ENCODE measurements around the gene NFKB2.

The NFKB2 gene

DNA sequence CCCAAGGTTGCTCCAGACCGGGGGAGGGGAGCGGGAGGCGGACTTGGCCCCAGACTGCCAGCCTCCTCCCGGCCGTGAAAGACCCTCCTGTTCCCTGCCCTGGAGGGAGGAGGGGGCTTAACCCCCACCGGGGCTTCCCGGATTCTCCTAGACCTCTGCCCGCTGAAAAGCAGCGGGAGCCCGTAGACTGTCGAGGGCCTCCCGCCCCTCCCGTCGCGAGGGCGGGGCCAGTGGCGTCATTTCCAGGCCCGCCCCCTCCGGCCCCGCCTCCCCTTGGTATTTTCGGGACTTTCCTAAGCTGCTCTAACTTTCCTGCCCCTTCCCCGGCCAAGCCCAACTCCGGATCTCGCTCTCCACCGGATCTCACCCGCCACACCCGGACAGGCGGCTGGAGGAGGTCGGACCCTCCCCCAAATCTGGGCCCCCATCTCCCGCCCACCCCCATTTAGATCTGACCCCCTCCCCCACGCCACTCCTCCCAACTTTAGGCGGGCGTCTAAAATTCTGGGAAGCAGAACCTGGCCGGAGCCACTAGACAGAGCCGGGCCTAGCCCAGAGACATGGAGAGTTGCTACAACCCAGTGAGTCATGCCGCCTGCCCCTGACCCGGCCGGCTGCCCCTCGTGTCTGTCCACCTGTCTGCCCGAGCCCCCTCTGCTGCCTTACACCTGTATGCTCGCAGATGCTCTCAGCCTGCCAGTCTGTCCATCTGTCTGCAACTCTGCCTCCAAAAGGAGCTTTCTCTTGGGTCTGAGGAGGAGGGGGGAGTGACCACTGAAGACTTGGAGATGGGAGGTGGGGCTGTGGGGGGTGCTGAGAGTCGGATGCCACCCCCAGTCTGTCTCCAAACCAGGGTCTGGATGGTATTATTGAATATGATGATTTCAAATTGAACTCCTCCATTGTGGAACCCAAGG lies at the start of gene NFKB2:
Gene NFKB2, plus strand, starts transcription at position 306 of the 917 bp plus-strand sequence. Its CDS starts 255 bp downstream, at position 561.
- peak; percentile 97 for DNase-seq

DNA sequence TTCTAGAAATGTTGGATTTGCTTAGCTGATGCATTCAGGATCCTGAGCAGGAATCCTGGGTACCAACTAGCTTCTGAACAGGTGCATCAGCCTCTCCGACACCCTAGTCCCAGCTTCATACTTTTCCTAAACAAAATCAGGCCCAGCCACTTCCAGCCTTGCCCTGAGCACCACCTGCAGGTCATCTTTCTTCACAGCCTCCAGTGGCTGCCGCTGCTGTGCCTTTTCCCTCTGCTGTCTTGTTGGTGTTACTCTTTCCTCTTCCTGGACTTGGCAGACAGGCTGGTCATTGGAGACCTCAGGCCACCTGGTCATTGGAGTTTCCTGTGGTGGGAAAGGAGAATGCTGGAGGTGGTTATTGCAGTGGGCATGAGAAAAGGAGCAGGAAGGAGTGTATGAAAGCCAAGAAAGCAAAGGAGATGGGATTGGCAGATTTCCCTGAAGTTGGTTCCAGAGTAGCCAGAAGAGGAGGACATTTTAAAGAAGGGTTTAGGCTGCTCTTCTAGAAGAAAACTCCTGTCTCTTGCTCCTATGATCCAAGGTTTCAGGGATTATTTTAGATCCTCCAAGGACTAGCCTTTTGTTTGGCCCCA lies 48.2 kb upstream of the NFKB2 start:
- no peak for DNase-seq

- DNase-seq = peak; percentile 87
Measured at GRCh38 chr10:102352066-102352715, 43.3 kb upstream of the NFKB2 start.

DNA sequence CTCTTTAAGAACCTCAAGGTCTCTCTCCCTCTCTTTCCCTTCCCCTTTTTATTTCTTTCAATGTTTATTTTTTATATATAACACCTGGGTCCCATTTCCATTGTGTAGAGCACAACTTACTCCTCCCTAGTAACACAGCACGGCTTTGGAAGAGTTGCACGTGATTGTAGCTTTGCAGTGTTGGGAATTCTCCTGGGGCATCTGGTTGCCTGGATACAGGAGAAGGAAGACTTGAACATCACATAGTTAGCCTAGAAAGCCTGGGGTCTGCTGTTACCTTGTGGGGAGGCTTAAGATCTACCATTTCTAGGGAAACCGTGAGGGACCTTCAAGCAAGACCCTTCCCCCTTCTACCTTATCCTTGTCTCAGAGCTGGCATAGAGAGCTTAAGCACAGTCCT lies 41.1 kb upstream of the NFKB2 start:
- DNase-seq = no peak

DNA sequence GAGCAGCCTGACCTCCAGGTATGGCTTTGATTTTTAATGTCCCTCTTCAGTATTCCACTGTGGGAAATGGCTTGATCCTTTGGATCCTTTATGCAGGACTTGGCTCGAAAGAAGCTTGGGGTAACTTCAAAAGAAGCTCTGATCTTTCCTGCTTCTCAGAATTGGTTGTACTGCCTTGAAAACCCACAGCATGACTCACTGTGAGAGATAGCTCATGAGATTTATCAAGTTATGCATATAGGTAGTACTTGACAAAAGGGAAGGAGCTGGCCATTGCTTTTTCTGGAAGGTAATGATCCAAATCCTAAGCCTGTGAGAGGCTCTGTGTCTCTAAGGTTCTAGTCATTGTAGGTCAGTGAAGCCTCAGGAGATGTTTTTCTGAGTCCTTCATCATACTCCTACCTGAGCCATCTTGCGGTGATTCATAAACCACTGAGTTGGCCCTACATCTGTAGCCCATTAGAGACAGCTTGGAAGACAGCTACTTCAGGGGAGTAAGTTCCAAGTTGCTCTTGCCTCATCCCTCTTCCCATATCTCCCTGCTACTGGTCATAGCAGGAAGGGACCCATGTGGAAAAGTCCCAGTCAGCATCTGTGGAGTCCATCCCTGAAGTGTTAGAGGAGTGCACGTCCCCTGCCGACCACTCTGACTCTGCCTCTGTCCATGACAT lies 36.7 kb upstream of the NFKB2 start:
- DNase-seq = no peak

DNA sequence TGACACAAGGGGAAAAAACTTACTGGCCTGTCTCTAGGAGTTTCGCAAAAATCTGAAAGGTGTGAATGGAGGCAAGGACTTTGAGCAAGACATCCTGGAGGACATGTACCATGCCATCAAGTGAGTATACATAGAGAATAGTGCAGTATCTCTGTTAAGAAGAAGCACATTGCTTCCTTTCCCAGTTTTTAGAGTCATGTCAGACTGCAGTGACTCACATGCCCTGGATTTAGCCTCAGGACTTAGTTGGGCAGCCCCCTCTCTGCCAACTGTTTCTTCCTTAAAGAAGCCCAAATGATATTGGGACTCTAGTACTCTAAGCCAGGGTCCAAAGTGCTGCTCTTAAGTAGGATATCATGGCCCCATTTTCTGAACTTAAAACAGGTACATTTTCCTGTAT lies 28.1 kb upstream of the NFKB2 start:
- no peak for DNase-seq

DNA sequence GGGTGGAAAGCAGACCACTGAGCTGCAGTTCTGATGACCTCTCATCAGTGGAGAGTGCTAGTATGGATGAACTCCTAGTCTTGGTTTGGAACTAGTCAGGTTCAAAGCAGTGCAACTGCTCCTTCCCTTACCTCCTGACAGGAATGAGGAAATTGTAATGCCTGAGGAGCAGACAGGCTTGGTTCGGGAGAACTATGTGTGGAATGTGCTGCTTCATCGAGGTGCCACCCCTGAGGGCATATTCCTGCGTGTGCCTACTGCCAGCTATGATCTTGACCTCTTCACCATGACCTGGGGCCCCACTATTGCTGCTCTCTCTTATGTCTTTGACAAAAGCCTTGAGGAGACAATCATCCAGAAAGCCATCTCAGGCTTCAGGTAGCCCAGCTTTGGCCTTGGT lies 27.4 kb upstream of the NFKB2 start:
- no peak for DNase-seq

GRCh38 chr10:102371295-102371694 lies 24.2 kb upstream of the NFKB2 start:
- no peak for DNase-seq

DNA sequence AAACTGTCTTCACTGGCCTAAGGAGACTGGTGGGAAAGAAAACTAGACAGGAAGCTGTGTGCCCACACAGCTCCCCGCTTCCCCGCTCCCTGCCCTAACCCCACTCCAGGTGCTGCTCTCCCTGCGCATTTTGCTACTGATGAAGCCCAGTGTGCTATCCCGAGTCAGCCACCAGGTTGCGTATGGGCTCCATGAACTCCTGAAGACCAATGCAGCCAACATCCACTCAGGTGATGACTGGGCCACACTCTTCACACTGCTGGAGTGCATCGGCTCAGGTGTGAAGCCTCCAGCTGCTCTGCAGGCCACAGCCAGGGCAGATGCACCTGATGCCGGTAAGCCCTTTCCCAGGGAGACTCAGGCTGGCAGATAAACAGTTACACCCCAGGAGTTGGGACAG lies 20.3 kb upstream of the NFKB2 start:
- DNase-seq = no peak

DNA sequence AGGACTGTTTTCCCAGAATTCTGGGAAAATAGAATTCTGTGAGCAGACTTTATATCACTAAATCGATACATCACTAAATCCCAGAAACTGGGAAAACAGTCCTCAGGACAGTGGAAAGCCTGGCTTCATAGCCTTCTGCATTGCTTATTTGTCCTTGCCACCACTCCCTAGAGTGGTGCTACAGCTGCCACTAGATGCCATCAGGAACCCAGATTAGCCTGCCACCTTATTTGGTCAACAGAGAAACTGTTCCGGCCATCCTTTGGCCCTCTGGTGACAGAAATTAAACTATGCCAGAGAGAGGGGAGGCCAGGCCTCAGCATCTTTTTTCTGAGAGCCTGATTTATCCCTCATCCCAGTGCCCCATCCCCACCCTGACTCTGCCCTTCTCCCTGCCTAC lies 19.6 kb upstream of the NFKB2 start:
- DNase-seq = no peak

DNA sequence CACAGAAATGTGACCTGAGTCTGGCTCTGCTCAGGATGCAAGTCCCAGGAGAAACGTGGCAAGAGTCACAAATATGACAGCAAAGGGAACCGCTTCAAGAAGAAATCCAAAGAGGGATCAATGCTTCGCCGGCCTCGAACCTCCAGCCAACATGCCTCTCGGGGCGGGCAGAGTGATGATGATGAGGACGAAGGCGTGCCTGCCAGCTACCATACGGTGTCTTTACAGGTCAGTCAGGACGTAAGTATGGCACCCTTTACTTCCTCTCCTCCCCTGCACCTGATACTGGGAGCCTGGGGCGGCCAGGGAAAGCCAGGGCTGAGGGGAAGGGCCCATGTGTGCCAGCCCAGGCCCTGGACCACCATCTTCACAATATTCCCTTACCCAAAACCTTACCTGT lies 18.6 kb upstream of the NFKB2 start:
- no peak for DNase-seq

DNA sequence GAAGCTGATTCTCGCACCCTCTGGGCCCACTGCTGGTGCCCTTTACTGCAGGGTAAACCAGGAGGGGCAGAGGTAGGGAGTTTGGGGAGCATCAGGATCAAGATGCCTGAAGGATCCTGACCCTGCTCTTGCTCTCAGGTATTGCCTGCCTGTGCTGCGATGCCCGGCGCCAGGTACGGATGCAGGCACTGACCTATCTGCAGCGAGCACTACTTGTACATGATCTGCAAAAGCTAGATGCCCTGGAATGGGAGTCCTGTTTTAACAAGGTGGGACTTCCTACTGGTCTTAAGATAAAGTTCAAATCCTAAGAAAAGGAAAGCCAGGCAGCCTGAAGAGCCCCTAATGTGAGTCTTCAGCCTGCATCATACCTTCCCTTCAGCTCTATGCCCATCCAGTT lies 16.1 kb upstream of the NFKB2 start:
- no peak for DNase-seq

DNA sequence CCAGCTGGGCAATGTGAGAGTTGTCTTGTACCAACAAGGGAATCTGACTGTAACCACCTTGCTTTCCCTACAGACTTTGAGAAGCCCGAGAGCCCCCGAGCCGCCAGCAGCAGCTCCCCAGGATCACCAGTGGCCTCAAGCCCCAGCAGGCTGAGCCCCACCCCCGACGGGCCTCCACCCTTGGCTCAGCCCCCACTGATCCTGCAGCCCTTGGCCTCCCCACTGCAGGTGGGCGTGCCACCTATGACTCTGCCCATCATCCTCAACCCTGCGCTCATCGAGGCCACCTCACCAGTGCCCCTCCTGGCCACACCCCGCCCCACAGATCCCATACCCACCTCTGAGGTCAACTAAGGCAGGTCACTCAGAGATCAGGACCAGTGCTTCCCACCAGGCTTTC lies 13.5 kb upstream of the NFKB2 start:
- no peak for DNase-seq

DNA sequence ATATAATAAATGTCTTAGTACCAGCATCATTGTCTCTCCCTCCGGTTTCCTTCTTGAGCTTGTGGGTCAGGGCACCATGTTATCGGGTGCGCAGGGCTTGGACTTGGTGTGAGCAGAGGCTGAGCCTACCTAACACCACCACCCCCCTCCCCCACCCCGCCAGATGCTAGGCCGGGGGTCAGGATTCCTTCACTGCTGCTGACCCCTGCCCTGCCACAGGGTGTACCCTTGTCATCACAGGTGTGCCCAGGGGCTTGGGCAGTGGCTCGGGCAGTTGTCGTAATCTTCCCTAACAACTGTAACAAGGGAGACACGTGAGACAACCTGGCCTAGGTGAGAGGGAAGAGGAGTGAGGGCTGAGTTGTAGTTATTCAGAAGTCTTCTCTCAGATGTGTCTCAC lies 12.6 kb upstream of the NFKB2 start:
- no peak for DNase-seq

DNA sequence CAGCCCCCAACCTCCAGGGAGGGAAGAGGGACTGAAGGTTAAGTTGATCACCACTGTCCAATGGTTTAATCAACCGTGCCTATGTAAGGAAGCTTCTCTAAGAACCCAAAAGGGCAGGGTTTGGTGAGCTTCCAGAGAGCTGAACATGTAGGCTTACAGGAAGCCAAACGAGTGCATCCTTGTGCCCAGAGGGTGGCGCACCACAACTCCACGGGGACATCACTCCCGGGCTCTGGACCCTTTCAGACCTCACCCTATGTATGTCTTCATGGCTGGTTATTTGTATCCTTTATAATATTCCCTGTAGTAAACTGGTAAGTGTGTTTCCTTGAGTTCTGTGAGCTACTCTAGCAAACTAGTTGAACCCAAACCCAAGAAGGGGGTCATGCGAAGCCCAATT lies 11.5 kb upstream of the NFKB2 start:
- no peak for DNase-seq

DNA sequence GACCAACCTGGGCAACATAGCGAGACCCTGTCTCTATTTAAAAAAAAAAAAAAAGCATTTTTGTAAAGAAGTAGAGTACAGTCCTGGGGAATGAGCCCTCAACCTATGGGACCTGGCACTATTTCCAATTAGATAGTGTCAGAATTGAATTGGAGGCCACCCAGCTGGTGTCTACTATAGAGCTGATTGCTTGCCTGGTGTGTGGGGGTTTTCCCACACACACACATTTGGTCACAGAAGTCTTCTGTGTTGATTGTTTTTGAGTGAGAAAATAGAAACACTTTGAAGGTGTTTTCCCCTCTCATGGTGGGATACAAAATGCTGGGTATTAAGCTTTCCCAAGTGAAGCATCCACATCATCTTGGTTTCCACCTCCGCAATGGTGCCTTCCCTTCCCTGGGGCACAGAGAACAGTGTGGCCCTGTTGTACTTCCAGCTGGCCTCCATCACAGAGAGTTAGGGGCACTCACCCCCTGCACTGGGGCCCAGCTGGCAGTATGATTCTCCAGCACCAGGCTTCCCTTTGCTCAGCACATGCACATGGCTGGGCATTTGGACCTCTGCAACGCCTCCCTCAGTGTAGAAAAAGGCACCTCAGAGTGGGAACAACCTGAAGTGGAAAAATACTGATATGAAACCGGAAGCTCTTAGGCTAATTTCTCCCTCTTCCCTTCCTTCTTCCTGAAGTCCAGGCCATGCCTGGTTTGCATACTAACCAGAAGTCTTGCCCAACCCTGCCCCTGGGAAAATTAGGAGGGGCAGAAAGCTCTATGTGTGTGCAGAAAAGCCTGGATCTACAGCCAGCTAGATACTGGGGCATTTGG lies 10.7 kb upstream of the NFKB2 start:
- no peak for DNase-seq

DNA sequence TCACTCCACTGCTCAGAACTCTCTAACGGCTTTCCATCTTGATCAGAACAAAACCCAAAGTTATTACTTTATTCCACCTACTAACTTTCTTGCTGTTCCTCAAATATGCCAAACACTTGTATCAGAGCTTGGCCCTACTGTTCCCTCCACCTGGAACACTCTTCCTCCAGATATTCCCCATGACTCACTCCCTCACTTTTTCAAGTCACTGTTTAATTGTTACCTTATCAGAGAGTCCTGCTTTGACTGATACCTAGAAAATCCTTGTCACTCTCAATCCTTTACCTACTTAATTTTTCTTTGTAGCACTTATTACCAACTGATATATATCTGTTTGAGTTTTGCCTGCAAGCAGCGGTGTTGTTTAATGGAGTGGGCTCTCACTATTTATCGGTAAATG lies 5.6 kb upstream of the NFKB2 start:
- no peak for DNase-seq

DNA sequence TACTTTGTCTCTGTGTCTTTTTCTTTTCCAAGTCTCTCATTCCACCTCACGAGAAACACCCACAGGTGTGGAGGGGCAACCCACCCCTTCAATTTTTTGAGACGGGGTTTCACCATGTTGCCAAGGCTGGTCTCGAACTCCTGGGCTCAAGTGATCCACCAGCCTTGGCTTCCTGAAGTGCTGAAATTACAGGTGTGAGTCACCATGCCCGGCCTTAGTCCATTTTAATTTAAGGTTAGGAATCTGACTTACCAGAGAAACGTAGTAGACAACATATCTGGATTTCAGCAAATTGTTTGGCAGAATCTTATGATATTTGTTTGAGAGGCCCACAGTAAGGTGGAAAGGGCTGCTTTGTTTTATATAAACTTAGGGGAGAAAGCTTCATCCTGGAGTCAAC lies 3.2 kb upstream of the NFKB2 start:
- DNase-seq = no peak

DNA sequence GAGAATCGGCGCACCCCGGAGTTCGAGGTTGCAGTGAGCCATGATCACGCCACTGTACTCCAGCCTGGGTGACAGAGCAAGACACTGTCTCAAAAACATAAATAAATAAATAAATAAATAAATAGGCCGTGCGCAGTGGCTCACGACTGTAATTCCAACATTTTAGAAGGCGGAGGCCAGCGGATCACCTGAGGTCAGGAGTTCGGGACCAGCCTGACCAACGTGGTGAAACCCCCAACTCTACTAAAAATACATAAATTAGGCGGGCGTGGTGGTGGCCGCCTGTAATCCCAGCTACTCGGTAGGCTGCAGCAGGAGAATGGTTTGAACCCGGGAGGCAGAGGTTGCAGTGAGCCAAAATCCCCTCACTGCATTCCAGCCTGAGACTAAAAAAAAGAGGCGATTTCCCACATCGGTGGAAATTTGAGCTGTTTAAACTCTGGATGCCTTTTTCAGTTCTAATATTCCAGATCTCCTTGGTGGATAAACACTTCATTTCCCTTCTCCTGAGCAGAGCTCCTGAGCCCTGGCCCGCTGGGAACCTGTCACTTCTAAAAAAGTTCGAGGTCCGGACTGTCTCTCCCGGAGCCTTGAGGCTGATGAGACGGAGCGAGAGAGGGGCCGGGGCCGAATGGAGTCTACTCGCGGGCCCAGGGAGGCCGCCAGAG lies 2.0 kb upstream of the NFKB2 start:
- no peak for DNase-seq

DNA sequence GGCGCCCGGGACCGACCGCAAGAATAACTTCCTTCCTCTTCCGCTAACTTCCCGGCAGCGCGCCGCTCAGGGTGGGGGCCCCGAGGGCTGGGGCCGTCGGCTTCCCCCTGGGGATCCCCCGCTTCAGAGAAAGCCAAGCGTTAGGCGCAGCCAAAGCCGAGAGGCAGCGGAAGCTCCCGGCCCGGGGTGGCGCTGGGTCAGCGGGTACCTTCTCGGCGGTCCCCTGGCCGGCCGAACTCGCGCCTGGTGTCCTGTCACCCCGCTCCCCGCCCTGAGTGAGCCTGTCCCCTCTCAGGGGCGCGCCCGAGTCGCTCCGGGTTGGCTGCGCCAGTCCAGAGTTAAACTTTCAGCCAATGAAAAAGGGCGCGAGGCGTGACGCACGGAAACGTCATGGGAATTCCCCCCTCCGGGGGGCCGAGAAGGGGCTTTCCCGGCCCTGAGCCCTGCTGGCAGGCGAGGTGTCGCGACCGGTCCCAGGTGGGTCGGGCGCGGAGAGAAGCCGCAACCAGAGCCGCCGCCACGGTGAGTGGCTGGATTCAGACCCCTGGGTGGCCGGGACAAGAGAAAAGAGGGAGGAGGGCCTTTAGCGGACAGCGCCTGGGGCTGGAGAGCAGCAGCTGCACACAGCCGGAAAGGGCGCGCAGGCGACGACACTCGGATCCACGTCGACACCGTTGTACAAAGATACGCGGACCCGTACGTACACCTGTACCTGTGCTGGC lies 1.3 kb upstream of the NFKB2 start:
- DNase-seq = peak; percentile 99

DNA sequence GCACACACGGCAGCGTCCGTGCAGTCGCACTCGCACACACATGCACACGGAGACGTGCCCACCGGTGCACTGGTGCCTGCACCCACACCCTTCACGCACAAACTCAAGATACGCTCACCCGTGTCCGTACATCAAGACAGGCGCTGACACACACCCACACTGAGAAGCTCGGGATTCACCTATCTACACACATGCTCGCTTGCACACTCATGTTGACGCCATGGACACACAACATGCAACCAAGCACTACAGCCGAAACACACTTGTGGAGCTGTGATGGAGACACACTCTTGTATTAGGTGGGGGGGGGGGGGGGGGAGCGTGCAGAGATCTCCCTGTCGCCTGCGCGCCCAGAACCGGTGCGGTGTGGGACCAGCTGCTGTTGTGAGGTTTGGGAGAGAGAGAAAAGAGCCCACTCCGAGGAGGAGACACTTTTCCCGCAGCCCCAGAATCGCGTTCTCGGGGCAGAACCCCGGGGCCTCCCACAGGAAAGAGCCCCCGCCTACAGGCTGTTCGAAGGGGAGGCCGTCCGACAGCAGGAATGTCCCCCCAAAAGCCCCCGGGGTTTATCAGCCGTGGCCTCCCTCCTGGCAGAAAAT lies 605 bp upstream of the NFKB2 start:
- no peak for DNase-seq

All from activated CD8-positive, alpha-beta memory T cell treated with anti-CD3 and anti-CD28 coated beads for 24 hours (primary cell).